AG08395 (cell line): ENCODE measurements around the gene AFDN.

ENCODE experiments used
- DNase-seq: peaks from one replicate; pipeline ENCODE4 v3.0.0; 2012; ENCODE audit warnings: mixed read lengths, low spot score

AFDN gene

DNA sequence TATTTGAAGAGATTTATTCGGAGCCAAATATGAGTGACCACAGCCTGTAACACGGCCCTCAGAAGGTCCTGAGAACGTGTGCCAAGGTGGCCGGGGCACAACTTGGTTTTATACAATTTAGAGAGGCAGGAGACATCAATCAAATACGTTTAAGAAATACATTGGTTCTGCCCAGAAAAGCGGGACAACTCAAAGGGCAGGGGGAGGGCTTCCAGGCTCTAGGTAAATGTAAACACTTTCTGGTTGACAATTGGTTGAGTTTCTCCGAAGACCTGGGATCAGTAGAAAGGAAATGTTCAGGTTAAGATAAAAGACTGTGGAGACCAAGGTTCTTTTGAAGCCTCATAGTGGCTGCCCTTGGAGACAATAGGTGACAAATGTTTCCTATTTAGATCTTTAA, 151.9 kb downstream of the AFDN start:
- DNase-seq, result no peak

DNA sequence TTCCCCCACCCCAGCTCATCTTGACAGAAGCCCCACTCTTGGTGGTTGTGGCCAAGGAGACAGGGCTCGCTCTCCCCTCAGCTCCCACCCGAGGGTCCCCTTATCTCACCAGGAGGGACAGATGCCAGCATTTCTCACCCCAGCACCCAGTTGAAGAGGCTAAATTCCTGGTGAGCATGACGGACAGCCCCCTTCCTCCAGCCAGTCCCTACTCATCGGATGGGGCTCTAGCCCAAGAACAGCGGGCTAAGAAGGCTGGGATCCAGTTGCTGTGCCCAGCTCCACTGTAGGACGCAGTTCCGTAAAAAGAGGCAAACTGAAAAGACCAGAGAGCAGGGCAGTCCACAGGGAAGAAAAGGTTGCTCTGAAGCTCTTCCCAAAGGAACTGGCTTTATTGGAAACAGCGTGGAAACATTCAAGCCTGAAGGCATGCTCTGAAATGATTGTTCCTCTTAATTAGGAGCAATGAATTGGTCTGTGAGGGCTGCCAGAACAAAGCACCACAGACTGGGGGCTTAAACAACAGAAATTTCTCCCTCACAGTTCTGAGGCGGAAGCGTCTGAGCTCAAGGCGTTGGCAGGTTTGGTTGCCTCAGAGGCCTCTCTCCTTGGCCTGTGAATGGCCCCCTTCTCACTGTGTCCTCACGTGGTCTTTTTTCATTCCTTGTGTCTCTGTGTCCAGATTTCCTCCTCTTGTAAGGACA, 152.9 kb downstream of the AFDN start:
- no peak for DNase-seq

DNA sequence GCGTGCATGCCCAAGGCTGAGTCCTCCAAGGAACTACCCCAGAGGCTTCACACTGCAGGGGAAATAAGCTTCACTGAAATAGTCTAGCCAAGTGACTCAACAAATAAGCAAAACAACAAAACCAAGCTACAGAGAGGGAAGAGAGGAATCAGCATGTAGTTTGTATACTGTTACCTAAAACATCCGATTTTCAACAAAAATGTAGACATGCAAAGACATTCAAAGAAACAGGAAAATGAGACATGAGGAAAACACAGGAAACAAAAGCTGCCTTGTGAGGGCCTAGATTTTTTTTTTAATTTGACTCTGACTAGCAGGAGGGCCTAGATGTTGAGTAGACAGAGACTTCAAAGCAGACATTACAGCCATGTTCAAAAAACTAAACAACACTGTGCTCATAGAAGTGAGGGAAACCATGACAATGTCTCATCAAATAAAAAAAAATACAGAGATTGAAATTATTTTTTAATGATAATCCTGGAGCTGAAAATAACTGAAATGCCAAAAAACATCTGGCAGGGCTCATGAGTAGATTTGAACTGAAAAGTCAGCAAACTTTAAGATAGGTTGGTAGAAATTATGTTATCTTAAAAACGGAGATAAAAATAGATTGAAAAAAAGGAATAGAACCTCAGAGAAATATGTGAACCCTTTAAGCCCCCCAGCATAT, 154.3 kb downstream of the AFDN start:
- DNase-seq, result no peak

GRCh38 chr6:167981916-167982462, 155.3 kb downstream of the AFDN start:
- DNase-seq, result no peak

DNA sequence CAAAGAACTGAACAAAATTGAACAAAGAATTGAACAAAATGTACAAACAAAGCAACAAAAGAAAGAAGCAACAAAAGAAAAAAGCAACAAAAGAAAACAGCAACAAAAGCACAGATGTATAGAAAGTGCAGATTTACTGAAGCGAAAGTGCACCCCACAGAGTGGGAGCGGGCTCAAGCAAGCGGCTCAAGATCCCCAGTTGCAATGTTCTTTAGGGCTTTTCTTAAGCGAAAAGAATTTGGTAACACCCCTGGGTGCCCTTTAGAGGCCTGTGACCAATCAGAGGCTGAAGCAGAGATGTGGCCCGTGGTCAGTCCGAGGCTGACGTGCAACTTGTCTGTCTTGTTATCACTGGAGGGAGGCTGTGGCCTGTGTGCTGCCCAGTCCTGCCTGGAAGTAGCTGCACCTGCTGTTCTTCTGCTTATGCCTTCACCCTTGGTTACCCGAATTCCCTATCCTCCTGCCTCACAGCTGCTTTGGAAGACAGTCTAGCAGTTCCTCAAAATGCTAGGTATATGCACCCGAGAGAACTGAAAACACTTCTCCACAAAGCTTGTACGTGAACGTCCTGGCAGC, 157.5 kb downstream of the AFDN start:
- no peak for DNase-seq

GRCh38 chr6:167984876-167985604, 158.3 kb downstream of the AFDN start:
- DNase-seq, result no peak

- DNase-seq, result no peak
Measured at GRCh38 chr6:167985911-167986595, 159.3 kb downstream of the AFDN start.

DNA sequence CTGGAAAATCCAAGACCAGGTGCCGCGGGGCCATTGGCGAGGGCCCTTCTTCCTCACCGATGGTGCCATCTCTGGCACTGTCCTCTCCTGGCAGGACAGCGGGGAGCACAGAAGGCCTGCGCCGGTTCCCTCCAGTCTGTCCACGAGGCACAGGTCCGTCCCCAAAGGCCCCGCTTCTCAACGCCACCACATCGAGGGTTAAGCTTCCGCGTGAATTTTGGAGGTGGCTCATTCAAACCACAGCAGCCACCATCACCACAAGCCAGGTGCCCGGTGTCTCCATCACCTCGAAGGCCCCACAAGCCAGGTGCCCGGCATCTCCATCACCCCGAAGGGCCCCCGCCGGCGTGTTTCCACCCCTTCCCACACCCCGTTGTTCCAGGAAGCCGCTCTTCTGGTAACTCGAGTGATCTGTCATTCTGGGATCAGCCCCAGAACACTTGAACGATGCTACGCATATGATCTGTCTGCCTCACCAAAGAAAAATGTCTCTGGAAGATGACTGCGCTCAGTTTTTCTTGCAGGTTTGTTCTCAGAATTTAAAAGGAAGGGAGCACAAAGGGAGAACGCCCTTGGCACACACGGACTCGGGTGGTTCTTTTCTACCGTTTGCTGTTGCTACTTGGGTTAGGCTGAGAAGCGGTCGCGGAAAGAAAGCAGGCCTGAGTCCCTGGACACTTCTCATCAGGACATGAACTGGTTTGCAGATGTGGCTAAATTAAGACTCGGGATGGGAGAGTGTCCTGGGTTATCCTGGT, 160.9 kb downstream of the AFDN start:
- DNase-seq, result peak; percentile 40

- DNase-seq, result peak; percentile 44
Measured at GRCh38 chr6:167988154-167988495, 161.4 kb downstream of the AFDN start.

DNA sequence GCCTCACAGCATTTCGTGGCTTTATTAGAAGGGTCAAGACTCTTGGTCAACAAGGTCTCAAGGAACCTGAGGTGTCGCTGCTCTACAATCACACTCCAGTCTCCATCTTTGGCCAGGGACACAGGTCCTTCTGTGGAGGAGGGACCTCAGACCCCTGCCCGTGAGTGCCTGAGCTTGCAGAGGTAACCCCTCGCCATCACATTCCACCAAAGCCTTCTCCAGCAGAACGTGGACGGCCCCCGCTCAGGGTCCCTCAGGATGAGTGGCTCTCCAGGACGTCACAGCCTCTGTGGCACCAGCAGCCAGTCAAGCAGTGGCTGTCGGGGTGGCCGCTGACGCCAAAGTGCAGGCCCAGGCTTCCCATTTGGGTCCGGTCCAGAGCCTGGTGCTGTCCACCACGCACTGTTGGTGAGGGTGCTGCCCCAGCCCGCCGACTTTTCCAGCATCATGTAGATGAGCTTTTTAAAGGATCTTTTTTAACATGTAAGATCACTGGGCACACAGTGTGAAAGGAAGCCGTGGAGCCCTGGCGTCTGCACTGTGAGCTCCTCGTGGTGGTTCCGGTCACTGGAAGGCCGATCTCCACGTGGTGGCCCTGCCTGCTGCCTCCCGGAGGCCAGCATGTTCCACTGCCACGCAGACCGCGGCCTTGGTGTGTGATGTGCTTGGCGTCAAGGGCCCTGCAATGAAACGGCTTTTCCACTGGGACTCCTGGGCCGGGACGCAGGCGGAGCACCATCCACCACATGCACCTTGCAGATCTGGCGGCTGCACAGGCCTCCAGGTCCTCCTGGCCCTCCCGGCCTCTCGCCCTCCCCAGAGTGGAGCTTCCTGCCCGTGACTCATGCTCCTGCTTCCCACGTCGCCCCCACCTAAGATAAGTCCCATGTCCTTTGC, 162.5 kb downstream of the AFDN start:
- DNase-seq, result no peak

- DNase-seq, result no peak
Measured at GRCh38 chr6:167990016-167990945, 163.6 kb downstream of the AFDN start.

- DNase-seq, result no peak
Measured at GRCh38 chr6:167993169-167993568, 166.5 kb downstream of the AFDN start.

- DNase-seq, result no peak
Measured at GRCh38 chr6:167993831-167994230, 167.1 kb downstream of the AFDN start.

GRCh38 chr6:167995302-167995701, 168.6 kb downstream of the AFDN start:
- no peak for DNase-seq

DNA sequence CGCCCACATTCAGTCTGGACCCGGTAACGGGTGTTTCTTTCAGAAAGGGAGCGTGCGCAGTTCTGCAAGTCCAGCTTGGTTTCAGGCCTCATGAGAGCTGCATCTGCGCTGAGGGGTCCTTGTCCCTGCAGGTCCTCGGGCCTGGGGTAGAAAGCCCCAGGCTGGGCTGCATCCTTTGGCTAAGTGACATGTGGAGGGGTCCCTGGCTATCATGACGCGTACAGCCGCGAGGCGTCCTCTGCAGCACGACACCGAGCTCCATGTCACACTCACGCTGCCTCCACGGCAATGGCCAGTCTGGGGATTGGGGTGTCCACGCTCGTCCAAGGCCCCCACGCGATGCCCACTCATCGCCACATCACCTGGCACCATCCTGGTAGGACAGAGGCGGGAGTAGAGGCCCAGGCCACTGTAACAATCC, 169.0 kb downstream of the AFDN start:
- no peak for DNase-seq

GRCh38 chr6:167996424-167997199, 169.9 kb downstream of the AFDN start:
- DNase-seq, result no peak

- DNase-seq, result no peak
Measured at GRCh38 chr6:167997642-167998041, 170.9 kb downstream of the AFDN start, which contains the start of gene KIF25. Gene KIF25 (plus strand): TSS chr6:167997671. CDS start chr6:168029586, 31,915 bp downstream.

DNA sequence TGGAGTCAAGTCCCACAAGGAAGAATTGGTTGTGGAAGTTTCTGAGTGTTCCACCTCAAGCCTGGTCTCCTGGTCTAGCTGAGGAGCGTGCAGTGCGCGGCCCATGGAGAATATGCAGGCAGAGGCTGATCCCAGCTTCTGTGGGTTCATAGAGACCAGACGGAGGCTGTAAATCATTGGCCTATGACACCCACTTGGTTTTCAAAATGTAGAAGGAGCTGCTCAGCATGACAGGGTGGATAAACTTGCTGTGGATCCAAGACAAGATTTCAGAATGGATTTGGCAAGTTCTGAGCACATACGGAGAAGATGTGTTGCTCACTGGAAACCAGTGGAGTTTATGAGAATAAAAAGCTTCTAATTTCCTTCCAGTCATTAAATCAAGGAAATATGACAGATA, 171.5 kb downstream of the AFDN start:
- peak; percentile 32 for DNase-seq
